ENCODE results near the gene KRTAP9-1.

GRCh38 chr17:41163828-41164227, 25.9 kb upstream of the KRTAP9-1 start:
- TF ChIP-seq CTCF (IDR thresholded peaks at IDR 0.05) (no peak), POLR2A (IDR thresholded peaks at IDR 0.05) (no peak)
